ENCODE results near the gene RABIF.
"Not testable (repeated sequence)": the region's sequence is repeated elsewhere in the genome, so short reads cannot be mapped to it uniquely, and the experiment has no call there.

RABIF gene

GRCh38 chr1:202888531-202889360 lies at the start of gene RABIF:
RABIF (minus strand) TSS chr1:202889149; CDS start chr1:202889098, 51 bp downstream.
- Mint-ChIP-seq H3K27me3 (ENCODE audit: low read depth) (no peaks in the 10 kb centered on the region), H3K36me3 (ENCODE audit: low read depth) (peaks cover 23% of the 10 kb centered on the region)

GRCh38 chr1:202938287-202938925 lies 49.5 kb upstream of the RABIF start:
- no peaks in the 10 kb centered on the region for H3K9me3 Mint-ChIP-seq
- H3K36me3 Mint-ChIP-seq (ENCODE audit: low read depth): peaks cover 24% of the 10 kb centered on the region
- no peak overlapping the region for H3K4me3 Mint-ChIP-seq
- H3K27ac Mint-ChIP-seq: no peak overlapping the region
- H3K27me3 Mint-ChIP-seq (ENCODE audit: low read depth): peaks cover 15% of the 10 kb centered on the region
- H3K4me1 Mint-ChIP-seq (ENCODE audit: low read depth): no peaks in the 10 kb centered on the region

More at GRCh38 chr1:202888531-202889360, at the start of gene RABIF:
- Mint-ChIP-seq H3K9me3 (no peaks in the 10 kb centered on the region), H3K4me3 (peak within 1 kb of the TSS; percentile 98), H3K27ac (peak within 1 kb of the TSS; percentile 100), H3K4me1 (ENCODE audit: low read depth) (peaks cover 22% of the 10 kb centered on the region)

GRCh38 chr1:202936409-202936808 lies 47.5 kb upstream of the RABIF start:
- not testable (repeated sequence) for H3K27ac Mint-ChIP-seq; H3K4me3 Mint-ChIP-seq; H3K9me3 Mint-ChIP-seq; H3K4me1 Mint-ChIP-seq (ENCODE audit: low read depth)
- H3K36me3 Mint-ChIP-seq (ENCODE audit: low read depth): peaks cover 14% of the 10 kb centered on the region
- peaks cover 27% of the 10 kb centered on the region for H3K27me3 Mint-ChIP-seq (ENCODE audit: low read depth)

- no peaks in the 10 kb centered on the region for H3K4me1 Mint-ChIP-seq (ENCODE audit: low read depth)
- no peak overlapping the region for H3K27ac Mint-ChIP-seq
- peaks cover 27% of the 10 kb centered on the region for H3K27me3 Mint-ChIP-seq (ENCODE audit: low read depth)
- no peak overlapping the region for H3K4me3 Mint-ChIP-seq
- H3K36me3 Mint-ChIP-seq (ENCODE audit: low read depth): peaks cover 8% of the 10 kb centered on the region
- H3K9me3 Mint-ChIP-seq: no peaks in the 10 kb centered on the region
Observed at GRCh38 chr1:202935844-202936243, 46.9 kb upstream of the RABIF start.

- no peak overlapping the region for H3K27ac Mint-ChIP-seq
- peaks cover 30% of the 10 kb centered on the region for H3K27me3 Mint-ChIP-seq (ENCODE audit: low read depth)
- H3K36me3 Mint-ChIP-seq (ENCODE audit: low read depth): peaks cover 7% of the 10 kb centered on the region
- H3K4me3 Mint-ChIP-seq: no peak overlapping the region
- no peaks in the 10 kb centered on the region for H3K9me3 Mint-ChIP-seq
- no peaks in the 10 kb centered on the region for H3K4me1 Mint-ChIP-seq (ENCODE audit: low read depth)
Observed at GRCh38 chr1:202934755-202935154, 45.8 kb upstream of the RABIF start.

- no peak overlapping the region for H3K27ac Mint-ChIP-seq
- no peaks in the 10 kb centered on the region for H3K4me1 Mint-ChIP-seq (ENCODE audit: low read depth)
- no peaks in the 10 kb centered on the region for H3K9me3 Mint-ChIP-seq
- no peak overlapping the region for H3K4me3 Mint-ChIP-seq
- no peaks in the 10 kb centered on the region for H3K36me3 Mint-ChIP-seq (ENCODE audit: low read depth)
- peaks cover 30% of the 10 kb centered on the region for H3K27me3 Mint-ChIP-seq (ENCODE audit: low read depth)
Observed at GRCh38 chr1:202932476-202932875, 43.5 kb upstream of the RABIF start.

- Mint-ChIP-seq H3K9me3 (no peaks in the 10 kb centered on the region), H3K4me1 (ENCODE audit: low read depth) (peaks cover 25% of the 10 kb centered on the region), H3K27me3 (ENCODE audit: low read depth) (peaks cover 3% of the 10 kb centered on the region), H3K4me3 (peak within 1 kb of the TSS; percentile 95), H3K27ac (peak within 1 kb of the TSS; percentile 97), H3K36me3 (ENCODE audit: low read depth) (peaks cover 13% of the 10 kb centered on the region)
Observed at GRCh38 chr1:202926581-202927491, 37.9 kb upstream of the RABIF start, which contains the start of gene KLHL12. KLHL12 (minus strand) TSS chr1:202927234; CDS start chr1:202925162, 2,072 bp downstream.

GRCh38 chr1:202923533-202923932 lies 34.6 kb upstream of the RABIF start:
- H3K4me3 Mint-ChIP-seq: no peak overlapping the region
- H3K27me3 Mint-ChIP-seq (ENCODE audit: low read depth): no peaks in the 10 kb centered on the region
- no peak overlapping the region for H3K27ac Mint-ChIP-seq

GRCh38 chr1:202919615-202920014 lies 30.7 kb upstream of the RABIF start:
- H3K36me3 Mint-ChIP-seq (ENCODE audit: low read depth): peaks cover 26% of the 10 kb centered on the region
- H3K4me3 Mint-ChIP-seq: no peak overlapping the region
- no peaks in the 10 kb centered on the region for H3K27me3 Mint-ChIP-seq (ENCODE audit: low read depth)
- no peaks in the 10 kb centered on the region for H3K9me3 Mint-ChIP-seq
- H3K4me1 Mint-ChIP-seq (ENCODE audit: low read depth): peaks cover 12% of the 10 kb centered on the region
- no peak overlapping the region for H3K27ac Mint-ChIP-seq

More at GRCh38 chr1:202923533-202923932, 34.6 kb upstream of the RABIF start:
- Mint-ChIP-seq H3K9me3 (no peaks in the 10 kb centered on the region), H3K4me1 (ENCODE audit: low read depth) (peaks cover 25% of the 10 kb centered on the region), H3K36me3 (ENCODE audit: low read depth) (peaks cover 18% of the 10 kb centered on the region)

GRCh38 chr1:202915146-202915545 lies 26.2 kb upstream of the RABIF start:
- Mint-ChIP-seq H3K4me3 (no peak overlapping the region), H3K36me3 (ENCODE audit: low read depth) (peaks cover 51% of the 10 kb centered on the region), H3K4me1 (ENCODE audit: low read depth) (peaks cover 9% of the 10 kb centered on the region), H3K27me3 (ENCODE audit: low read depth) (no peaks in the 10 kb centered on the region), H3K9me3 (no peaks in the 10 kb centered on the region), H3K27ac (no peak overlapping the region)

- H3K27ac Mint-ChIP-seq; H3K4me3 Mint-ChIP-seq; H3K9me3 Mint-ChIP-seq; H3K4me1 Mint-ChIP-seq (ENCODE audit: low read depth); H3K27me3 Mint-ChIP-seq (ENCODE audit: low read depth): not testable (repeated sequence)
- H3K36me3 Mint-ChIP-seq (ENCODE audit: low read depth): peaks cover 38% of the 10 kb centered on the region
Observed at GRCh38 chr1:202912476-202912875, 23.5 kb upstream of the RABIF start.

GRCh38 chr1:202909494-202909893 lies 20.5 kb upstream of the RABIF start:
- Mint-ChIP-seq H3K27me3 (ENCODE audit: low read depth) (no peaks in the 10 kb centered on the region), H3K36me3 (ENCODE audit: low read depth) (peaks cover 33% of the 10 kb centered on the region), H3K4me3 (no peak overlapping the region), H3K27ac (no peak overlapping the region), H3K4me1 (ENCODE audit: low read depth) (peaks cover 9% of the 10 kb centered on the region), H3K9me3 (no peaks in the 10 kb centered on the region)

GRCh38 chr1:202908998-202909397 lies 20.0 kb upstream of the RABIF start:
- Mint-ChIP-seq H3K36me3 (ENCODE audit: low read depth) (peaks cover 34% of the 10 kb centered on the region), H3K4me3 (no peak overlapping the region), H3K9me3 (no peaks in the 10 kb centered on the region), H3K27ac (no peak overlapping the region), H3K27me3 (ENCODE audit: low read depth) (no peaks in the 10 kb centered on the region), H3K4me1 (ENCODE audit: low read depth) (peaks cover 9% of the 10 kb centered on the region)

- Mint-ChIP-seq H3K36me3 (ENCODE audit: low read depth) (peaks cover 8% of the 10 kb centered on the region), H3K4me1 (ENCODE audit: low read depth) (no peaks in the 10 kb centered on the region)
Observed at GRCh38 chr1:202905331-202905730, 16.4 kb upstream of the RABIF start.

More at GRCh38 chr1:202905331-202905730, 16.4 kb upstream of the RABIF start:
- no peaks in the 10 kb centered on the region for H3K9me3 Mint-ChIP-seq
- H3K27me3 Mint-ChIP-seq (ENCODE audit: low read depth): no peaks in the 10 kb centered on the region
- H3K4me3 Mint-ChIP-seq: no peak overlapping the region
- H3K27ac Mint-ChIP-seq: no peak overlapping the region
